Stimulated activated CD4-positive, alpha-beta T cell treated with anti-CD3 and anti-CD28 coated beads, Interleukin-1b, Interleukin-23, amount 100 ng/mL, for 4 hours (primary cell): ENCODE results near the gene PACSIN1.

Experiments used
- DNase-seq, 2 donors: peaks; one replicate each; pipeline ENCODE4 v3.0.0-alpha.2; 2020; ENCODE audit warnings: low read depth in 2 of 2

Gene PACSIN1

DNA sequence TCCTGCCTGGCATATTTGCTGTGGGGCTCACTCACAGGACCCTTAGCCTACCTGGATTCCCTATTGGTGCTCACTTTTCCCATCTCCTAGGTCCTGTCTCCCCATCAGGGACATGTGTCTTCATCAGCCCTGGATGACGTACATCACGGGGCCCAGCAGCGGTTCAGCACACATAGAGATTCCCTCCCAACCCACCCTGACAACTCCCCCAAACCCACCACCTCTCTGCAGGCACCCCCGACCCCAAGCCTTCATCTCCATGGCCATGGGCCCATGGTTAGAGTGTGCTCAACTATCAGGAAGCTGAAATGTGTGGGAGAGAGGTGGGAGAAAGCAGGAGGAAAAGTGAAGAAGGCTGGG lies 115.7 kb downstream of the PACSIN1 start:
- no peak for DNase-seq

DNA sequence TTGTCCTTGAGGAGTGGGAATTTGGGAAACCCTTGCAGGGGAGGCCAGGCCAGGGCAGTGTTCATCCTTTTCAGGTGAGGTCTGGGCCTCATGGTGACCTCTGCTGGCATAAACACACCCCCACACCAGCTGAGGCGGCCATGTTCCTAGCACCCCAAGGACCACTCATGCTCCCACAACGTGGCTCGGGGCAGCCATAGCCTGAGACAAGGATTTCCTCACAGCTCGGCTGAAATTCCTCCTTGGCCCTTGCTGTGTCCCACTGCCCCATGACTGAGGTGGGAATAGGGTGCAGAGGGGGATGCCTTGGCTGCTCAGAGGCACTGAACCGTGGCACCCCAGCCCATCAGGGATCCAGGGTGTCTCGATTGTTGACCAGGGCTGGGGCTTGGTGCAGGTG lies 117.6 kb downstream of the PACSIN1 start:
- DNase-seq, result no peak

DNA sequence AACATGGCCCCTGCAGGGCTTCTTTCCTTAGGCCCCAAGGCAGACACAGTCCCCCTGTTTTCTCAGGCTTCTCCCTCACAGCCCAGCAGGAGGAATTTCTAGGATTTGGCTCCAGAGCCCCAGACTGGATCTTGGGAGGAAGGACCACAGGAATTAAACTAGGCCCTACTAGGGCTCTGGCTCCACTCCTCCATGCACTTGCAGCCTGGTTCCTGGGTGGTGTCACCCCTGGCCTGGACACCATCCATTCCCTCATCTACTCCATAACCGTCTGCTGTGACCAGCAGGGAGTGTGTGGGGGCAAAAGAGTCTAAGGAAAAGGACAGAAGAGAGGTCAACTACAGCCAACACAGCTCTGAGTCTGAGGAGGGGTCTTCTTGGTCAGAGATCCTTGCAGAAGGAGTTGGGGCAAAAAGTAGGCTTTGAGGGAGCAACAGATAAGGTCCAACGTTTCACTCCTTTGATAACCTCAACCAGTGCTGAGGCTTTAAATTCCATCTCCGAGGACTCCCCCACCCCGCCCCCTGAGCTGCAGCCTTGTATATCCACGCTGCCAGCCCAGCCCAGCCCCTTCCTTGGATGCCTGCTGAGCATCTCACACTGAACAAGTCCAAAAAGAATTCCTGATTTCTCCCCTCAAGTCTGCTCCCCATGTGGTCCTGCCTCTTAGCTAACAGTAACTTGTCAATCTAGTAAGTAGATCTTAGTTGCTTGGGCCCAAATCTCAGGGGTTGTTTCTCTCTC lies 118.2 kb downstream of the PACSIN1 start:
- DNase-seq, result no peak

DNA sequence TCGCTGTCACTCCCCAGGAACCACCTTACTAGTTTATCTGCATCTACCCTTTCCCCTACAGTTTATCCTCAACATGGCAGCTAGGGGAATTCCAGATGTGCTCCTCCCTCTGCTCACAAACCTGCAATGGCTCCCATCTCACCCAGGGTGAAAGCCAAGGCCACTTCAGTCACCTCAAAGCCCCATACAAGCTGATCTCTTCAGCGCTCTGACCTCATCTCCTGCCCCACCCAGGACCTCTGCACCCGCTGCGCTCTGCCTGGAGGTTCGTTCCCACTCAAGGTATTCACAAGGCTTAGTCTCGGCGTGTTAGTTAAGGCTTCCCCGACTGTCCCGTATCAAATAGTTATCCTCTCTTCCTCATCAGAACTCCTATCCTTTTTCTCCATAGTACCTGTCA lies 118.8 kb downstream of the PACSIN1 start:
- no peak for DNase-seq
